Measurements from ENCODE around the gene OTOP2.

The OTOP2 gene

GRCh38 chr17:74925242-74925641 is 1.2 kb downstream of the OTOP2 start:
- intact Hi-C loops (cut with micrococcal nuclease), result no loop called here
- Mint-ChIP-seq H3K27me3 (peaks cover 78% of the 10 kb centered on the region), H3K4me1 (ENCODE audit: low read depth) (peaks cover 41% of the 10 kb centered on the region)

GRCh38 chr17:74928786-74929185 is 4.7 kb downstream of the OTOP2 start:
- H3K27ac Mint-ChIP-seq, result no peak overlapping the region
- intact Hi-C loops (cut with micrococcal nuclease), result no loop called here

More at GRCh38 chr17:74925242-74925641, 1.2 kb downstream of the OTOP2 start:
- H3K36me3 Mint-ChIP-seq (ENCODE audit: low read depth), result no peaks in the 10 kb centered on the region
- H3K9me3 Mint-ChIP-seq, result no peaks in the 10 kb centered on the region
- H3K4me3 Mint-ChIP-seq, result no peak overlapping the region
- no peak overlapping the region for H3K27ac Mint-ChIP-seq

GRCh38 chr17:74930535-74931036 is 6.5 kb downstream of the OTOP2 start:
- Mint-ChIP-seq H3K27ac (no peak overlapping the region), H3K4me3 (no peak overlapping the region), H3K27me3 (peaks cover 85% of the 10 kb centered on the region)

More at GRCh38 chr17:74928786-74929185, 4.7 kb downstream of the OTOP2 start:
- Mint-ChIP-seq H3K36me3 (ENCODE audit: low read depth) (no peaks in the 10 kb centered on the region), H3K9me3 (no peaks in the 10 kb centered on the region), H3K27me3 (peaks cover 81% of the 10 kb centered on the region), H3K4me3 (no peak overlapping the region), H3K4me1 (ENCODE audit: low read depth) (peaks cover 44% of the 10 kb centered on the region)

DNA sequence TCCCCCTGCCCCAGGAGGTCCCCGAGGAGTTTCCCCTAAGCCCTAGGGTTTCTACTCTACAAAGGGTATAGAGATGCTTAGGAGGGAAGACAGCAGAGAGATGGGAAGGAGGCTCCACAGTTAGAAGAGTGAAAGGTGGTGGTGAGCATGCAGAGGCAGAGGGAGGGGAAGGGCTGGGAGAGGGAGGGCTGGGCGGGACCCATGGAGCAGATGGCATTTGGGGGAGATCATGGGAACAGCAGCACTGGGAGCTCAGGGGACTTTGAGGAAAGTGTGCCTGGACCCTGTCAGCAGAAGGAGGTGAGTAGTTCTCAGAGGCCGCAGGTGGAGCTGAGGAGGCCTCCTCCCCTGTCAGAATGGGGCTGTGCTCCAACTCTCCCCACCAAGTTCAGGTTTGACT is 11.0 kb downstream of the OTOP2 start:
- peaks cover 22% of the 10 kb centered on the region for H3K4me1 Mint-ChIP-seq (ENCODE audit: low read depth)
- H3K27ac Mint-ChIP-seq, result no peak overlapping the region
- no peak overlapping the region for H3K4me3 Mint-ChIP-seq
- no peaks in the 10 kb centered on the region for H3K9me3 Mint-ChIP-seq
- peaks cover 91% of the 10 kb centered on the region for H3K27me3 Mint-ChIP-seq
- intact Hi-C loops (cut with micrococcal nuclease), result no loop called here
- H3K36me3 Mint-ChIP-seq (ENCODE audit: low read depth), result no peaks in the 10 kb centered on the region

More at GRCh38 chr17:74930535-74931036, 6.5 kb downstream of the OTOP2 start:
- intact Hi-C loops (cut with micrococcal nuclease), result no loop called here
- H3K9me3 Mint-ChIP-seq, result no peaks in the 10 kb centered on the region
- no peaks in the 10 kb centered on the region for H3K36me3 Mint-ChIP-seq (ENCODE audit: low read depth)
- H3K4me1 Mint-ChIP-seq (ENCODE audit: low read depth), result peaks cover 26% of the 10 kb centered on the region

DNA sequence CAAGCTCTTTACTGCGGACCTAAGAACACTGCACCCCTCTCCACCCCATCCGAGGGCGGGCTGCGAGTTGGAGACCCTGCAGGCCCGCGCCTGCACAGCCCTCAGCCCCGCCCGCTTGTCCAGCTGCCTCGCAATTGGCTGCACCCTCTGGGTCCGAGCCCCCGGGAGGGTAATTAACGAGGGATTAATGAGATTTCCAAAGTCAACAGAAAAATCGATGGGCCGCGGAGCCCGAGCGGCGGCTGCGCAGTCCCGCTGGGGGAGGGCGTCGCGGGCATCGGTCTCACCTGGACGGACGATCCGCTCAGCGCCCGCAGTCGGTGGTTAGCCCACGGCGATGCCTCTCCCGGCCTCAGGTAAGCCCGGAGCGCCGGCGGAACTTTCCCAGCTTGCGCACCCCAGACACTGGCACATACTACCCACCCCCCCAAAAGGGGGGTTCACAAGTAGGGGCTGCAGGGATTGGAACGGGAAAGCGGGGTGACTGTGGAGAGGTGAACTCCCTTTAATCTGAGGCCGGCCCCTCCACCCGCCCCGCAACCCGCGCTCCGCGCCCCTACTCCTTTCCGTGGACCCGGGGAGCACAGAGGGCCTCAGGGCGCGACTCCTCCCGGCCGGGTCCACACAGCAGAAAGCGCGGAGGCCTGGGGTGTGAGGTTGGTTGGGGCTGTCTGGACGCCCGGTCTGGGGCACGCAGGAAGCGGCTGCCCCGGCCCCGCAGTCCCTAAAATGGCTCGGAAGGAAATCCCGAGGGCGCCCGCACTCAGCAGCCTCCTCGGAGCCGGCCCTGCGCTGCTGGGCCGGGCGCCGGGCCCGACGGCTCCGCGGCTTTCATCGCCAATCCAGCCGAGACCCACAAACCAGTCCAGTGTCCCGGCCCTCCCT is 11.8 kb downstream of the OTOP2 start, which contains the start of gene OTOP3:
Gene OTOP3 (plus strand): TSS at position 314 of the 885 bp plus-strand sequence. CDS start 24 bp downstream, at position 338.
- Mint-ChIP-seq H3K4me3 (no peak within 1 kb of the TSS), H3K27me3 (peaks cover 90% of the 10 kb centered on the region), H3K4me1 (ENCODE audit: low read depth) (peaks cover 14% of the 10 kb centered on the region), H3K27ac (no peak within 1 kb of the TSS), H3K36me3 (ENCODE audit: low read depth) (no peaks in the 10 kb centered on the region), H3K9me3 (no peaks in the 10 kb centered on the region)
- intact Hi-C loops (cut with micrococcal nuclease), result no loop called here

DNA sequence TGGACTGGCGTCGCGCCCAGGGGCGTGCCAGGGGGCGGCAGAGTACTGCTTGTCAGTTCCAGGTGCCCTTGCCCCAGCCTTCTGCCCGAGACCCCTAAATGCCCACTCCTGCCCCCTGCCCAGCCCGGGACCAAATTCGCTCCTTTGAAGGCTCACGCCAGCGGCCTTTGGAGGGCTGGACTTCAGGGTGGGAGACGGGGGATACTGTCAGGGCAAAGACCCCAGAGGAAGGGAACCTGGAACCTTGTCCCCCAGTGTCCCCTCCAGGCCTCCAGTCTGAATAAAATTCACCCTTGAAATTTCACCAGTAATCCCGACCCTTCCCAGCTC is 12.4 kb downstream of the OTOP2 start:
- intact Hi-C loops (cut with micrococcal nuclease), result no loop called here
- H3K4me1 Mint-ChIP-seq (ENCODE audit: low read depth), result peaks cover 8% of the 10 kb centered on the region
- H3K27me3 Mint-ChIP-seq, result peaks cover 90% of the 10 kb centered on the region

GRCh38 chr17:74937064-74938051 is 13.3 kb downstream of the OTOP2 start:
- no peak overlapping the region for H3K4me3 Mint-ChIP-seq
- H3K9me3 Mint-ChIP-seq, result no peaks in the 10 kb centered on the region
- H3K27ac Mint-ChIP-seq, result no peak overlapping the region
- intact Hi-C loops (cut with micrococcal nuclease), result no loop called here
- peaks cover 95% of the 10 kb centered on the region for H3K27me3 Mint-ChIP-seq
- peaks cover 5% of the 10 kb centered on the region for H3K4me1 Mint-ChIP-seq (ENCODE audit: low read depth)
- no peaks in the 10 kb centered on the region for H3K36me3 Mint-ChIP-seq (ENCODE audit: low read depth)

More for the DNA sequence above, 12.4 kb downstream of the OTOP2 start:
- no peaks in the 10 kb centered on the region for H3K36me3 Mint-ChIP-seq (ENCODE audit: low read depth)
- no peak overlapping the region for H3K27ac Mint-ChIP-seq
- no peaks in the 10 kb centered on the region for H3K9me3 Mint-ChIP-seq
- H3K4me3 Mint-ChIP-seq, result no peak overlapping the region

GRCh38 chr17:74938194-74938950 is 14.3 kb downstream of the OTOP2 start:
- intact Hi-C loops (cut with micrococcal nuclease), result no loop called here
- no peaks in the 10 kb centered on the region for H3K36me3 Mint-ChIP-seq (ENCODE audit: low read depth)
- peaks cover 94% of the 10 kb centered on the region for H3K27me3 Mint-ChIP-seq
- H3K4me1 Mint-ChIP-seq (ENCODE audit: low read depth), result peaks cover 5% of the 10 kb centered on the region
- no peaks in the 10 kb centered on the region for H3K9me3 Mint-ChIP-seq
- no peak overlapping the region for H3K4me3 Mint-ChIP-seq
- H3K27ac Mint-ChIP-seq, result no peak overlapping the region

GRCh38 chr17:74939534-74939933 is 15.5 kb downstream of the OTOP2 start:
- Mint-ChIP-seq H3K4me3 (no peak overlapping the region), H3K36me3 (ENCODE audit: low read depth) (no peaks in the 10 kb centered on the region), H3K9me3 (no peaks in the 10 kb centered on the region), H3K27ac (no peak overlapping the region), H3K4me1 (ENCODE audit: low read depth) (peaks cover 5% of the 10 kb centered on the region), H3K27me3 (peaks cover 95% of the 10 kb centered on the region)
- intact Hi-C loops (cut with micrococcal nuclease), result no loop called here

DNA sequence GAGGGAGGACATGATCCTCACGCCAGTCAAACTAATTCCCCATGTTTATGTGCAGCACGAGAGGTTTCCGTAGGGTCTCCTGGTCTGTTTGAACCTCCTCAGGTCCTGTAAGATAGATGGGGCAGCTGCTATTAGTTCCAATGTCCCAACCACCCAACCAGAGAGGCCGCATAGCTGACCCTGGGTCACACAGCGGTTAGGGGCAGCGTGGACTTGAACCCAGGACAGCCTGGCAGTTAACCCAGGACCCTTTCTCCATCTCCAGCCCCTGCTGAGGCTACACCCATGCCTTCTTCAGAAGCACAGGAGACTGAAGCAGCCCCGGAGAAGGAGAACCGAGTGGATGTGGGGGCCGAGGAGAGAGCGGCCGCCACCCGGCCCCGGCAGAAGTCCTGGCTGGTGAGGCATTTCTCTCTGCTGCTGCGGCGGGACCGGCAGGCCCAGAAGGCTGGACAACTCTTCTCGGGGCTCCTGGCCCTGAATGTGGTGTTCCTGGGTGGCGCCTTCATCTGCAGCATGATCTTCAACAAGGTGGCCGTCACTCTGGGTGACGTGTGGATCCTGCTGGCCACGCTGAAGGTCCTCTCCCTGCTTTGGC is 17.2 kb downstream of the OTOP2 start:
- peaks cover 5% of the 10 kb centered on the region for H3K4me1 Mint-ChIP-seq (ENCODE audit: low read depth)
- peaks cover 93% of the 10 kb centered on the region for H3K27me3 Mint-ChIP-seq
- no peaks in the 10 kb centered on the region for H3K9me3 Mint-ChIP-seq
- no peaks in the 10 kb centered on the region for H3K36me3 Mint-ChIP-seq (ENCODE audit: low read depth)
- intact Hi-C loops (cut with micrococcal nuclease), result no loop called here
- no peak overlapping the region for H3K27ac Mint-ChIP-seq
- no peak overlapping the region for H3K4me3 Mint-ChIP-seq

GRCh38 chr17:74943808-74944522 is 19.9 kb downstream of the OTOP2 start:
- intact Hi-C loops (cut with micrococcal nuclease), result no loop called here
- Mint-ChIP-seq H3K27ac (no peak overlapping the region), H3K9me3 (no peaks in the 10 kb centered on the region), H3K4me1 (ENCODE audit: low read depth) (peaks cover 5% of the 10 kb centered on the region), H3K27me3 (peaks cover 79% of the 10 kb centered on the region), H3K4me3 (no peak overlapping the region), H3K36me3 (ENCODE audit: low read depth) (no peaks in the 10 kb centered on the region)

DNA sequence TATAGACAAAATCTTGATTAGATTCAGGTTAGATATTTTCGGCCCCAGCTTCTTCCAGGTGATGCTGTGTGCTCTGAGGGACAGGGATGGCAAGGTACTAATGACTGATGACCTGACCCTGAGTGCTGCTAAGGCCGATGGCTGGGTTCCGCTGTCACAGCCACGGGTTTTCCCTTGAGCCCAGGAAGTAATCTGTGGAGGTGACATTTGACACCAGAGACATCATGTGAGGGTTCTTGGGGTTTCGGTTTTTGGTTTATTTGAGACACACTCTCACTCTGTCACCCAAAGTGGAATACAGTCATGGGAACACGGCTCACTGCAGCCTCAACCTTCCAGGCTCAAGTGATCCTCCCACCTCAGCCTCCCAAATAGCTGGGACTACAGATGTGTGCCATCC is 21.5 kb downstream of the OTOP2 start:
- no peaks in the 10 kb centered on the region for H3K9me3 Mint-ChIP-seq
- peaks cover 78% of the 10 kb centered on the region for H3K27me3 Mint-ChIP-seq
- no peak overlapping the region for H3K27ac Mint-ChIP-seq
- H3K4me3 Mint-ChIP-seq, result no peak overlapping the region
- intact Hi-C loops (cut with micrococcal nuclease), result no loop called here
- H3K4me1 Mint-ChIP-seq (ENCODE audit: low read depth), result no peaks in the 10 kb centered on the region
- H3K36me3 Mint-ChIP-seq (ENCODE audit: low read depth), result no peaks in the 10 kb centered on the region

Data from dendritic cell treated with granulocyte-macrophage colony-stimulating factor and Interleukin-4, amounts not matched to agents 40 ng/mL and 50 ng/mL, for 4 days (primary cell).